ENCODE results near the gene CMTR1.

DNA sequence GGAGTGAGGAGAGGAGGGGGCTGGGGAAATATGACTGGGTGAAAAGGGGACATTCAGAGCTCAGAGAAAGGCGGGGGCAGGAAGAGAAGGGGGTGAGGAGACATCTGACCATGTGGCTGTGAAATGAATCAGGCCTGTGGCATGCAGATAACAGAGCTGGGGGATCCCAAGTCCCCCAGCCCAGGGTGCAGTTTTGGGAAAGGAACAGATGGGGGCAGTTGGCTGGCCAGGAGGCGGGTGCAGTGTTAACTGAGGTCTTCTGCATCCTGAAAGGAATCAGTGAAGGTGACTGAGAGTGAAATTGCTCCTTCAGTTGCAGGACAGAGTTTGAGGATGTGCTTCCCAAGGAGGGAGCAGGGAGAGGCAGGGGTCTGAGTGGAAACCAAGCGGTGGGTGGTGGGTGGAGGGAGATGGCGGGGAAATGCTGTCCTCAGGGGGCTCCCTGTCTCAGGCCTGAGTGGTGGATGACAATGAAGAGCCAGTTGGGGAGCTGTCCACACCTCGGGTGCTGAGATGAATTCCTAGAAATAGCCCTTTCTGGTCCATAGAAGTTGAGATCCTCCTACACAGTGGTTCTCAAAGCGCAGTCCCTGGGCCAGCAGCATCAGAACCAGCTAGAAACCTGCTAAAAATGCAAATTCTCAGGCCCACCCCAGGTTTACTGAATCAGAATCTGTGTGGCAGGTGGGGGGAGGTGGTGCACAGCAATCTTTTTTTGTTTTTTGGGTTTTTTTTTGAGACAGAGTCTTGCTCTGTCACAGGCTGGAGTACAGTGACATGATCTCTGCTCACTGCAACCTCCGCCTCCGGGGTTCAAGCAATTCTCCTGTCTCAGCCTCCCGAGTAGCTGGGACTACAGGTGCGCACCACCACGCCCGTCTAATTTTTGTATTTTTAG is 92.7 kb downstream of the CMTR1 start:
- TF ChIP-seq, protein P1, sequence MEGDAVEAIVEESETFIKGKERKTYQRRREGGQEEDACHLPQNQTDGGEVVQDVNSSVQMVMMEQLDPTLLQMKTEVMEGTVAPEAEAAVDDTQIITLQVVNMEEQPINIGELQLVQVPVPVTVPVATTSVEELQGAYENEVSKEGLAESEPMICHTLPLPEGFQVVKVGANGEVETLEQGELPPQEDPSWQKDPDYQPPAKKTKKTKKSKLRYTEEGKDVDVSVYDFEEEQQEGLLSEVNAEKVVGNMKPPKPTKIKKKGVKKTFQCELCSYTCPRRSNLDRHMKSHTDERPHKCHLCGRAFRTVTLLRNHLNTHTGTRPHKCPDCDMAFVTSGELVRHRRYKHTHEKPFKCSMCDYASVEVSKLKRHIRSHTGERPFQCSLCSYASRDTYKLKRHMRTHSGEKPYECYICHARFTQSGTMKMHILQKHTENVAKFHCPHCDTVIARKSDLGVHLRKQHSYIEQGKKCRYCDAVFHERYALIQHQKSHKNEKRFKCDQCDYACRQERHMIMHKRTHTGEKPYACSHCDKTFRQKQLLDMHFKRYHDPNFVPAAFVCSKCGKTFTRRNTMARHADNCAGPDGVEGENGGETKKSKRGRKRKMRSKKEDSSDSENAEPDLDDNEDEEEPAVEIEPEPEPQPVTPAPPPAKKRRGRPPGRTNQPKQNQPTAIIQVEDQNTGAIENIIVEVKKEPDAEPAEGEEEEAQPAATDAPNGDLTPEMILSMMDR (IDR thresholded peaks at IDR 0.05): no peak
- TF ChIP-seq POLR2A (IDR thresholded peaks at IDR 0.05): no peak
